Fibroblast of skin of left quadriceps (primary cell): Measurements from ENCODE around the gene THRA.

ENCODE experiments used
- DNase-seq, 2 experiments: peaks; one replicate each; pipeline ENCODE4 v3.0.0-alpha.2; 2013; ENCODE audit warnings: low read depth in 2 of 2

The THRA gene

GRCh38 chr17:40098846-40099618 lies 36.3 kb downstream of the THRA start:
- peak; percentile 97 to 98 for DNase-seq

DNA sequence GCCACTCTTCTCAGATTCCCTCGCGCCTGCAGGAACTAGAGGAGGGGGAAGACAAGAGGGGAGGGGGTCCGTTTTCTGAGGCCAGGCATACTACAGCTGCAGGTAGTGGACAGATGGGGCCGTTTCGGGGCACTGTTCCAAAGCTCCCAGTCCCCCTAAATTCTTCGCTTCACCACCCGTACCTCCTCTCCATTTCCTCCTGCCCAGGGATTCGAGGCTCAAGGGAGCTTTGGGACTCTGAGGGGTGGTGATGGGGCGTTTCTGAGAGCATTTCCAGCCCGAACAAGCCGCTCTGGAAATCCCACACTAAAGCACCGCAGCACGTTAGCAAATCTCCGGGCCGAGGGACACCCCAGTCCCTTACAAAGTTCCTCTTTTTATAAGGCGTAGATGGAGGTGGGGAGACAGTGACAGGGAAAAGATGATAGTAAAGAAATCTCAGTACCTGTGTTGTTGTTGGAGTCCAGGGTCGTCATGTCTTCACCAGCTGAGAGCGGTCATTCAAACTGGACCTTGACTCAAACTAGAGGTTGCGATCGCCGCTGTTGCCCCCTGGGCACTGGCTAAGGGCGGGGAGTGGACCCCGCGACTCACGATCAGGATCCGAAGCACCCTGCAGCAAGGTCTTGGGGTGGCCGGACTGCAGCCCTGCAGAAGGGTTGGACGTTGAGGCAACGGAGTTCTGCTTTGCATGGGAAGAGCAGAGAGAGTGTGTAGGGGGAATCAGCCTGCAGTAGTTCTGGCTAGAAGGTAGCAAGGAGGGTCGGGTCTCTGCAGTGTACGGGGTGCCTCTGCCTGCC lies 37.1 kb downstream of the THRA start:
- no peak for DNase-seq

- no peak for DNase-seq
Measured at GRCh38 chr17:40100419-40100668, 37.6 kb downstream of the THRA start, which contains the start of gene NR1D1. TSS of gene NR1D1 (minus strand) at chr17:40100589. CDS start at chr17:40100094, 495 bp downstream.

GRCh38 chr17:40100669-40101366 lies 38.1 kb downstream of the THRA start:
- peak; percentile 94 to 95 for DNase-seq

GRCh38 chr17:40101367-40102210 lies 38.8 kb downstream of the THRA start:
- no peak for DNase-seq

DNA sequence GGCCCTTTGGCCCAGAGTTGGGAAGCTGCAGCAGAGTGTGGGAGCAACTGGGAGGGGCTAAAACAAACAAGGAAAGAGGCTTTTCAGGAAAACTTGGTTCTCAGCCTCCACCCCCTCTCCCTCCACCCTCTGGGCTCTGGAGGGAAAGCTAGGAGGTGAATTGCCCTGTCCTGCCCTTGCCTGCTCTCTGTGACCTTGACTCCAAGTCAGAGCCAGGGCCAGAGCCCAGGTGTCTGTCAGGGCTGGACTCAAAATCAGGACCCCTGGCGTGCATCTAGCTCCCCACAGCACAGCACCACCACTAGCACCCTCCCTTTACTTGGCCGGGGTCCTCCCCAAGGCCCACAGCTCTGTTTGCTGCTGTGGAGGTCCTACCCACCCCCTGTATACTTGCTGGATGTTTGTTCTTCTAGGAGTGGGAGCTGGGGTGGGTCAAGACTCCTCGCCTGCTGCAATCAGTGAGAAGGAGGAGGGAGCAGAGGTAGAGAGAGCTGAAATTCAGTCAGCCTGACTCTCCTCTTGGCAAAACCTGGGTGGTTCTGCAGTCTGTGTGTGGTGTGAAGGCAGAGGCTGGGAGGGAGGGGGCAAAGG lies 40.4 kb downstream of the THRA start:
- DNase-seq: no peak

- DNase-seq: no peak
Measured at GRCh38 chr17:40103688-40104087, 40.9 kb downstream of the THRA start.

- DNase-seq: no peak
Measured at GRCh38 chr17:40104594-40105486, 42.1 kb downstream of the THRA start.

DNA sequence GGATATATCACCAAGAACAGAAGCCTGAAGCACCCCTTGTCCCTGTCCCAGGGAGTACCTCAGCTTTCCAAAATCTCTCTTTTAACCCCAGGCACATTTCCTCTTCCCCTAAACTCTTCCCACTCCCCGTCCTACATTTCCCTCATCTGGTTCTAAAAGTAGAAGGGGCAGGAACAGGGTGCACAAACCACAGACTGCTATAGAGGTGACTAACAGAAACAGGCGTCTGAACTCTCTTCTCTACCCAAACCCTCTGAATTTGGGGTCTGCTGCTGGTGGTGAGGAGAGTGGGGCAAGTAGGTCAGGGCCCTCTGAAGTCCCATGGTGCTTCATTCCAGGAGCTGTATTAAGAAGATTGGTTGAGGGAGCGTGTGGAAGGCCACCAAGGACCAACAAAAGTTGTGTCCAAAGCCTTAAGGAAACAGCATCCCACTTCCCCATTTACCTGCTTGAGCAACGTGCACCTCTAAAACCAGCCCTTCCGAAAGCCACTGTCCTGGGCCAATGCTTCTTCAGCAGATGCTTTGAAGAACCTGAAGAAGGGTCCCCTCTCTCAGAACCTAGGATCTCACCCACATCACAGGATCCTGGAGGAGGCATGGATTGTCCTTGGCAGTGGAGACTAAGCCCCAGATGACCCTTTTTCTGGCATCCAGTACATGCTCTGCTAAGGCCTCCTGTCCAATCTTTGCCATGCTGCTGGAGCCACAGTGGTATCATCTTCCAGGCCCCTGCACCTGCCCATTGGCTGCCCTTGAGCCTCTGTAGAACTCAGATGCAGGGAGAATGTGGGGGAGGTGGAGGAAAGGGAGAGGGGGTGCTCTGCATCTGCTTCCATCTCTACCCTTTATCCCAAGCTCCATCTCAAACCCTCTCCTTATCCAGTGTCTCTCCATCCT lies 43.3 kb downstream of the THRA start:
- no peak for DNase-seq

- DNase-seq: peak in 1 of 2 experiments; percentile 49
Measured at GRCh38 chr17:40106760-40107521, 44.2 kb downstream of the THRA start.

DNA sequence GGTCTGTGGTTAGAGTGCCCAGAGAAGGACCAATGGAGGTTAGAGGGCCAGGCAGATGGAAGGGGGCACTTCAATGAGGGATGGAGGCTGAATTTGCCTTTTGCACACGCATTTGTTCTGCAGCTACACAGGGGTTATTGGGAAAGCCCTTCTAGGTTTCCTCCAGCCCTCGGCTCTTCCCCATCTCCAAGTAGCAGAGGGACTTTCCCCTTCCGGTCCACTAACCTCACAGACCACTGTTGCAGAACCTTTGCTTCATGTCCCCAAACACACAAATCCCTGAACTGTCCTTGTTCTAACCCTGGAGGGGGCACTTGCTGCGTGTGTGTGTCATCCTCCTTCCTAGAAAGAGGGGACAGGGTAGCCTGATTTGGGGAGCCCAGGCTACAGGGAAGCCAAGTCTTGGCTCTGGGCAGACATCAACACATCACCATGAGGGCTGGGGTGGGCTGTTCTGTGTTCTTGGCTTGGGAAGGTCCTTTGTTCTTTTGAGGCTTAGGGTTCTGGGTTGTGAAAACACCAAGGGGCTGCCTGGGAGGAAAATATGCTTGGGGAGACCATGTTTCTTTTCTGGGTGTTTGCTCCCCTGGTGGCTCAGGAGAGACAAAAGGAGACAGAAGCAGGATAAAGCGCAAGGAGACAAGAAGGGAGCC lies 44.9 kb downstream of the THRA start:
- no peak for DNase-seq

DNA sequence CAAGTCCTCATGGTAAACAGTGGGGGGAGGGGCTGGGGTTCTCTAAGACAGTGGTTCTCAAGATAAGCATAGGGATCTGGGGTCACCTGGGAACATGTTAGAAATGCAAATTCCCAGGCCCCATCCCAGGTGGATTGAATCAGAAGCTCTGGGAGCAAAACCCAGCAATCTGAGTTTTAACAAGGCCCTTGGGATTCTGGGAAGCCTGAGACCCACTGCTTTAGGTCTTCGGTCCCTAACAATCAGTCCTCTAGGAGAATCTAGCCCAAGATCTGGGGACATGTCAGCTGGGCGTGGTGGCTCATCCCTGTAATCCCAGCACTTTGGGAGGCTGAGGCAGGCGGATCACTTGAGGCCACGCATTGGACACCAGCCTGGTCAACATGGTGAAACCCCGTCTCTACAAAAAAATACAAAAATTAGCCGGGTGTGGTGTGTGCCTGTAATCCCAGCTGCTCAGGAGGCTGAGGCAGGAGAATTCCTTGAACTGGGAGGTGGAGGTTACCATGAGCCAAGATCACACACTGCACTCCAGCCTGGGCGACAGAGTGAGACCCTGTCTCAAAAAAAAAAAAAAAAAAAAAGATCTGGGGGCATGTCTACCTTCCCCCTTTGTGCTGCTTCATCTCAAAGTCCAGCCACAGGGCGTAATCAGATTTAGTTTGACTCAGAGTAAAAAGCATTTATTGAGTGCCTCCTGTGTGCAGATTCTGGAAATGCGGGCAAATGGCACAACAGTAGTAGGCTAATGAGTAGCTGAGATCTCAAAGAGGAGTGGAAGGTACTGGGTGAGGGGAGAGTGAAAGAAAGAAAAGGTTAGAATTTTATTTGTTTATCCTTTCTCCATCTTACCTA lies 46.4 kb downstream of the THRA start:
- DNase-seq: no peak

GRCh38 chr17:40110026-40110845 lies 47.5 kb downstream of the THRA start:
- DNase-seq: no peak

GRCh38 chr17:40111221-40112128 lies 48.7 kb downstream of the THRA start:
- peak; percentile 79 to 81 for DNase-seq

DNA sequence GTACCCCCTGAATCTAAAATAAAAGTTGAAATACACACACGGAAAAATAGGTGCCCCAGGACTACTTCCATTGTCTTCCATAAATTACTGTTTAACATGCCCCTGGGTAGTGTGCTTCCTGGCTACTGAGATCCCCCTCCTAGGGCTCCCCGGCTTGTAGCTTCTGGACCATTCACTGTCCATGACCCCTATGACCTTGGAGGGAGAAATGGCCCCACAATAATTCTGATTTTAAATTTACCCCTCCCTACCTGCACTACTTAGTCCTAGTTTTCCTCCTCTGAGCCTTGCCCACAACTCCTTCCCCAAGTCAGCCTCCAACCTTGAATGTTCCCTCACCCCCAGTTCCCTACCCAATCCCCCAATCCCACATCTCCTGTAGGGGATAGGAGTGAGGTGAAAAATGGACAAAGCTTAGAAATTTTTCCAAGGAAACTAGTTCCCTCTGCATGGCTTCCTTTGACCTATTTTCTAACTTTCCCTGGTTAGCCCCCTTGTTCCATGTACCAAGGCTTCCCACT lies 49.5 kb downstream of the THRA start:
- DNase-seq: no peak
